DMS 273 (cell line): ENCODE measurements around the gene IFNL1.
"Not testable (repeated sequence)": the region's sequence is repeated elsewhere in the genome, so short reads cannot be mapped to it uniquely, and the experiment has no call there.

Experiments
- DNase-seq: peaks from one replicate; lab custom pipeline; 2025; ENCODE audit not compliant: unreplicated experiment; lab: John Stamatoyannopoulos, UW

IFNL1 gene

DNA sequence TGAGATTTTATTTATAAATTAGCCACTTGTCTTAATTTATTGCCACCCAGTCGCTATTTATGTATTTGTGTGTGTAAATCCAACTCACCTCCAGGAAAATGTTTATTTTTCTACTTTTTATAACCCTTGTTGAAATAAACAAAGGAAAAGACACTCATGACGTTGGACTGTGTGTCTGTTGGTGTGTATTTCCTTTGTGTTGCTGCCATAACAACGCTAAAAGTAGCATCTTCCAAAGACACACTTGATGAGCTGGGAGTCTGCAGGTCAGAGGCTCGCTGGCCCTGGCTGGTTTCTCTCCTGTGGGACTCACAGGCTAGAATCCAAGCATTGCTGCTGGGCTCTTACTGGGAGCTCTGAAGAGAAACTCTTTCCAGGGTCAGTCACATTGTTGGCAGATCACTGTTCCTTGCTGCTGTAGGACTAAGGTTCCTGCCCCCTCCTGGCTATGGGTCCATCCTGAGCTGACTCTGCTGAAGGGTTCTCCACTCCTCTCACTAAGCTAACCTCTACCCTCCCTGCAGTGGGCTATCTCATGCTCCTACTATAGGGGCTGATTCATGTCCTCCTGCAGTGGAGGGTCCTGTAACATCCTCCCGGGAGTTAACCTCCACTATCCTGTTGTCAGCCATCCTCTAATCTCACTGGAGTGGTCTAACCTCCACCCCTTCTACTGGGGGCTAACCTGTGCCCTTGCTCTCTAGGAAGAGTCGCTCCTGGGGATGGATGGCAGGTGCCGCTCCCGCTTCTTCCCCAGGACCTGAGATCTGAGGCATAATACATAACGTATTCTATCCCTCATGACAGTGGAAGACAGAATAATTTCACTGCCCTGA, 26.0 kb upstream of the IFNL1 start:
- DNase-seq: no peak

DNA sequence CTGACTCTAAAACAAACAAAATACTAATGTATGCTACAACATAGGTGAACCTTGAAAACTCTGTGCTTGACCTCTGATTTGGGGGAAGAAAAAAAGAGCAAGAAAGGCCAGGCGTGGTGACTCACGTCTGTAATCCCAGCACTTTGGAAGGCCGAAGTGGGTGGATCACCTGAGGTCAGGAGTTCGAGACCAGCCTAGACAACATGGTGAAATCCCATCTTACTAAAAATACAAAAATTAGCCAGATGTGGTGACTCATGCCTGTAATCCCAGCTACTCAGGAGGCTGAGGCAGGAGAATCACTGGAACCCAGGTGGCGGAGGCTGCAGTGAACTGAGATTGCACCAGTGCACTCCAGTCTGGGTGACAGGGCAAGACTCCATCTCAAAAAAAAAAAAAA, 22.3 kb upstream of the IFNL1 start:
- DNase-seq: not testable (repeated sequence)

DNA sequence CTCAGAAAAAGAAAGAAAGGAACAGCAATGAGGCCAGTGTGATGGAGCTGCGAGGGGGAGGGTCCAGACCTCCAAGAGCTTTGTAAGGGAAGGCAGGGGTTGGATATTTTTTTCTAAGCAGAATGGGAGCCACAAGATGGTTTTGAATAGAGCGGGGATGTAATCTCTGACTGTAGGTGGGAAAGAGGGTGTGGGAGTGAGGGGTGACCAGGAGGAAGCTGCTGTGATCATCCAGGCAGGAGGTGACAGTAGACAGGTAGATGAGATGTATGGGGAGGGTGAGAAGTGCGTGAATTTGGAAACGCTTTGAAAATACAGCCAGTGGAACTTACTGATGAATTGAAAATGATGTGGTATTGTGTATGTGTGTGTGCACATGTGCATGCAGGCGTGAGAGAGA, 20.6 kb upstream of the IFNL1 start:
- no peak for DNase-seq

DNA sequence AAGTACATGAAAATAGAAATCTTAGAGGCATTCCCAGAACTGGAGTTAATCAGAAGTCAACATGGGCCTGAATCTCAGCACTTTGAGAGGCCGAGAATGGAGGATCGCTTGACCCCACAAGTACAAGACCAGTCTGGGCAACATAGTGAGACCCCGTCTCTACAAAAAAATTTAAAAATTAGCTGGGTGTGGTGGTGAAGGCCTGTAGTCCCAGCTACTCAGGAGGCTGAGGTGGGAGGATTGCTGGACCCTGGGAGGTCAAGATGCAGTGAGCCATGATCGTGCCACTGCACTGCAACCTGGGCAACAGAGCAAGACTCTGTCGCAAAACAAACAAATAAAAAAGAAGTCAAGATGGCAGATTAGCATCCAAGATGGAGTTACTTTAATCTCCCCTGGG, 19.5 kb upstream of the IFNL1 start:
- no peak for DNase-seq

DNA sequence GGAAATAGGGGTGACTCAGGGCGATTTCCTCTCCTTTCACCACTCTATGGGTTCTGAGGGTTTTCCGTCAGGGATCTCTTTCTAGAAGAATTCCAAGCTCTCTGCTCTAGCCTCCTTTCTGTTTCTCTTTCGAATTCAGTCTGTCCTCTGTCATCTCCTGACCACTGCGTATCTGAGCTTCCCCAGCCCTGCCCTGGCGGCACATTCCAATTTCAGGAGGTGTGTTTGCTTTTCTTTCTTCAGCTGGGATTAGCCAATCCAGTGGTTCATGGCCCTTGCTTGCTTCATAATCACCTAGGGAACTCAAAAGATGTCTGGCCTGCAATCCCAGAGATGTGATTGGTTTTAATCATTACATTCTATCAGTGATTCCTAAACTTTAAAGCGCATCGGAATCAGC, 18.6 kb upstream of the IFNL1 start:
- DNase-seq: no peak

DNA sequence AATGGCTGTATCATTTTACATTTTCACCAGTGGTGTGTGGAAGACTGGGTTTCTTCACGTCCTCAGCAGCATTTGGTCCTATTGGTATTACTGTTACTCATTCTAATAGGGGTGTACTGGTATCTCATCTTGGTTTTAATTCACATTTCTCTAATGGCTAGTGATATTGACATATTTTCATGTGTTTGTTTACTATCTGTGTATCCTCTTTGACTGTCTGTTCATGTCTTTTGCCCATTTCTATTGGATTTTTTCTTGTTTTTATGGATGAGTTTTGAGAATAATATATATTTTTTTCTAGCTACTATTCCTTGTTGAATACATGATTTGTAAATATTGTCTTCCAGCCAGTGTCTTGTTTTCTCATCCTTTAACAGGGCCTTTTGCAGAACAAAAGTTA, 14.2 kb upstream of the IFNL1 start:
- DNase-seq: no peak

DNA sequence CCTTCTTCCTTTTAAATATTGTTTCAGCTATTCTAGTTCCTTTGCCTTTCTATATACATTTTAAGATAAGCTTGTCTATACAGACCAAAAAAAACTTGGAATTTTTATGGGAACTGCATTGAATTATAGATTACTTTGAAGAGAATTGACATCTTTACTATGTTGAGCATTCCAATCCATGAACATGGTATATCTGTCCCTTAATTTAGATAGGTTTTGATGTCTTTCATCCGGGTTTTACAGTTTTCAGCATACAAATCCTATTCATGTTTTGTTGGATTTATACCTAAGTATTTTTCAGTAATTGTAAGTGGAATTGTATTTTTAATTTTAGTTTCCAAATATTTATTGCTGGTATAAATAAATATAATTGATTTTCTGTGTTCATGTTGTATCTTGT, 12.2 kb upstream of the IFNL1 start:
- no peak for DNase-seq

DNA sequence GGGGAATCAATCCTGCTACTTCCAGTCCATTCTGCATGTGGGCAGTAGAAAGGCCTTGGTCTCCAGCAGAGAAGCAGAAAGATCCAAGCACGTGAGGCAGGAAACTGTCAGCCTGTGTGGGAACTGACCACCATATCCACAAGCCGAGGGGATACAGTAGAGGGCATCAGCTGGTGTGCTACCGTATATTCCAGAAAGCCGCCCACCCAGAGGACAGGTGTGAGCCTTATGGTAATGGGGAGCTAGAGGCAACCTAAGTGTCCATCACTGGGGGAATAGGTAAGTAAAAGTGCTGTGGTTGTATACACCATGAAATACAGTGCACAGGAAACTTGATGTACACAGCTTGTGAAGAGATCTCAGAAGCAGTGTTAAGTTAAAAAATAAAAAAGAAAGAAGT, 2.8 kb upstream of the IFNL1 start:
- no peak for DNase-seq

DNA sequence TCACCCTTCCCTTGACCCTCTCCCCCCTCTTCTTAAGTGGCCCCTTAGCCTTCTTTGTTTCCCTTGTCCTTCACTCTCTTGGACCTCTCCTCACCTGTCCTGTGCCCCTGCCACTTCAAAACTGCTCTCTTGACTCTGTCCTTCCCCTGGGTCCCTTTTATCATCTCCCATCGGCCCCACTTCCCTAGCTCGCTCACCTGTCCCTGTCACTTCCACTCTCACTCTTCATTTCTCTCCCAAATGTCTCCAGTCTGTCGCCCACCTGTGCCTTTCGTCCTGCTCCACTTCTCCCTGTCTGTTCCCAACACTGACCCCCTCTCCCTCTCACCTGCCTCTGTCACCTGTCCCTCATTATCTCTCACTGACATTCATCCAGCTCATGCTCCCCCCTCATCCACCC, 699 bp downstream of the IFNL1 start:
- DNase-seq: no peak

DNA sequence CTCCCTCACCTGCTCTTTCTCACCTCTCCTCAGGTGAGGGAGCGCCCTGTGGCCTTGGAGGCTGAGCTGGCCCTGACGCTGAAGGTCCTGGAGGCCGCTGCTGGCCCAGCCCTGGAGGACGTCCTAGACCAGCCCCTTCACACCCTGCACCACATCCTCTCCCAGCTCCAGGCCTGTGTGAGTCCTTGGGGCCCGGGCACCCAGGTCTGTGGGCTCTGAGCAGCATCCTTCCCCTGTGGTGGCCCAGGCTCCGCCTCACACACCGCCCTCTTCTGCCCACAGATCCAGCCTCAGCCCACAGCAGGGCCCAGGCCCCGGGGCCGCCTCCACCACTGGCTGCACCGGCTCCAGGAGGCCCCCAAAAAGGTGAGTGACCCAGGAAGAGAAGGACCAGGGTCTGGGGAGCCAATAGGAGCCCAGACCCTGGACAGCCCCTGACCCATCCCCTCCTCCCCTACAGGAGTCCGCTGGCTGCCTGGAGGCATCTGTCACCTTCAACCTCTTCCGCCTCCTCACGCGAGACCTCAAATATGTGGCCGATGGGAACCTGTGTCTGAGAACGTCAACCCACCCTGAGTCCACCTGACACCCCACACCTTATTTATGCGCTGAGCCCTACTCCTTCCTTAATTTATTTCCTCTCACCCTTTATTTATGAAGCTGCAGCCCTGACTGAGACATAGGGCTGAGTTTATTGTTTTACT, 1.9 kb downstream of the IFNL1 start:
- no peak for DNase-seq

DNA sequence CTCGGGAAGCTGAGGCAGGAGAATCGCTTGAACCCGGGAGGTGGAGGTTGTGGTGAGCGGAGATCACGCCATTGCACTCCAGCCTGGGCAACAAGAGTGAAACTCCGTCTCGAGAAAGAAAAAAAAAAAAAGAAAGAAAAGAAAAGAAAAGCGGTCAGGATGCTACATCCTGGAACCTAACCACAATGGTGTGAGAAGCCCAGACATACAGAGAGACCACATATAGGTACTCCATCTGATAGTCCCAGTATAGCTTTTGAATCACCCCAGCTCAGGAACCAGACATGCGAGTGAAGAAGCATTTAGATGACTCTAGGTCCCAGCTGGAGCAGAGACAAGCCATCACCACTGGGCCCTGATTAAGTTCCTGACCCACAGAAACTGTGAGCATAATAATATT, 3.2 kb downstream of the IFNL1 start:
- no peak for DNase-seq

DNA sequence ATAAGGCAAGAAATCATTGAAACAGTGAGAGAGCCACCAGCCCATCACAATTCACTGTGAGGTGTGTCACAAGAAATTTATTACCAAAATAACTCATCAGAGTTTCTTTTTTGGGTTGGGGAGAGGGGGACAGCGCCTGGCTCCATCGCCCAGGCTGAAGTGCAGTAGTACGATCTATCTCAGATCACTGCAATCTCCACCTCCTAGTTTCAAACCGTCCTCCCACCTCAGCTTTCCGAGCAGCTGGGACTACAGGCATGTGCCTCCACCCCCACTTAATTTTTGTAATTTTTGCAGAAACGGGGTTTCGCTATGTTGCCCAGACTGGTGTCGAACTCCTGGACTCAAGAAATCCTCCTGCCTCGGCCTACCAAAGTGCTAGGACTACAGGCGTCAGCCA, 3.6 kb downstream of the IFNL1 start:
- DNase-seq: no peak

DNA sequence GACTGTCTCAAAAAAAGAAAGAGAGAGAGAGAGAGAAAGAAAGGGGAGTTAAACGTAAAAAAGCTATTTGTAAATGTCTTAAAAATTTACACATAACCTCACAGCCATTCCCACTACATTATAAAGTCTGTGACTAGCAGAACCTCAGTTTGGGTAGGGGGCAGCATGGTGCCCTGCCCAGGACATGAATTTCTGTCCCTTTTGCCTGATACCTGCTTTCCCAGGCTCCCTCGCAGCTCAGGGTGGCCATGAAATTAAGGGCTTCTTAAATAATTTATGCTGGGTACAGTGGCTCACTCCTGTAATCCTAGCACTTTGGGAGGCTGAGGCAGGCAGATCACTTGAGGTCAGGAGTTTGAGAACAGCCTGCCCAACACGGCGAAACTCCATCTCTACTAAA, 4.8 kb downstream of the IFNL1 start:
- no peak for DNase-seq

DNA sequence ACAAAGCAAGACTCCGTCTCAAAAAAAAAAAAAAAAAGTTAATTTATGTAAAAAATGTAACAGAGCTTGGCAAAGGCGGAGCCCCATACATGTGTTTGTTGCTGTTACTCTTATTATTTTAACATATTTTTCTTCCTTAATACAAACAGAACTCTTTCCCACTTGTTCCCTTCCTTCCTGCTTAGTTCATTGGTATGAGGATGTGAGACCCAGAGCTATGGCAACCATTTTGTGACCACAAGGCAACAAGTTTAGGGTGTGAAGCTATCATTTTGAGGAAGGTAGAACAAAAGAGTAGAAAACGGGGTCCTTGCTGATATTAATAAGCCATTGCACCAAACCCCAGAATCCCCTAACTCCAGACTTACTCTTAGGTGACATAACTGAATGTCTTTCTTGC, 5.4 kb downstream of the IFNL1 start:
- DNase-seq: no peak

DNA sequence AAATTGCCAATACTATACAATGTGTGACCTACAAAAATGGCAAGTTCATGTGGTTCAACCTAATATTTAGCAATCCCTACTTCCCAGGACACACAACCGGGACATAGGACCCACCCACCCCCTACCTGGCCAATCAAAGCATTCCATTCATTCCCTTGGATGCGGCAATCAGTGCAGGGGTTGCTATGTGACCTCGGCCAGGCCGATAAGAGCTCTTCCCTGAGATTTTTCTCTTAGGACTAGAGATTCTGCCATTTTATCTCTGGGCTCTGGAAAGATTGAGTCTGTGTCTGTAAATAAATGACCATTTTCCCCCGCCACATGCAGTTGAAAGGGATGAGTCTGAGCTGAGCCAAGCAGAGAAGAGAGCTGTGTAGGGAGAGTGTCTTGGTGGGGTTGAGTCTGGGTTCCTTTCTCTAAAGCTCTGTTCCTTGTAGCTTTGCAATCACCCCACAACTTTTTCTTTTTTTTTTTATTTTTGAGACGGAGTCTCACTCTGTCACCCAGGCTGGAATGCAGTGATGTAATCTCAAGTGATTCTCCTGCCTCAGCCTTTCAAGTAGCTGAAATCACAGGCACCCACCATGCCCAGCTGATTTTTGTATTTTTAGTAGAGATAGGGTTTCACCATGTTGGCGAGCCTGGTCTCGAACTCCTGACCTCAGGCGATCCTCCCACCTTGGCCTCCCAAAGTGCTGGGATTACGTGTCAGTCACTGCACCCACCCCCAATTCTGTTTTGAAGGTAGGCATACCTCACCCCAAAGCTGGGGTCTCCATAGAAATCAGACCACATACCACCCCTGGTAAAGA, 7.4 kb downstream of the IFNL1 start:
- DNase-seq: peak; percentile 27

DNA sequence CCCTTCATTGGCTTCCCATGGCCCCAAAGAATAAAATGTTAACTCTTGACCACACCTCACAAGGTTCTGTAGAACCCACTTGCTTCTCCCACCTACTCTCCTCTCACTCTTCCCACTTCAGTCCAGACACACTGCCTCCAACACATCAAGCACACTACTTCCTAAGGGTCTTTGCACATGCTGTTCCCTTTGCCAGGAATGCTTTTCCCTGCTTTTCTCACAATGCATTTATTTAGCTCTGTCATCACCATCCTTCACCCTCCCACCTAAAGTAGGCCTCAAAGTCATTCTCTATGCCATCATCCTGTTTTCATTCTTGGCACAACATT, 7.9 kb downstream of the IFNL1 start:
- no peak for DNase-seq

DNA sequence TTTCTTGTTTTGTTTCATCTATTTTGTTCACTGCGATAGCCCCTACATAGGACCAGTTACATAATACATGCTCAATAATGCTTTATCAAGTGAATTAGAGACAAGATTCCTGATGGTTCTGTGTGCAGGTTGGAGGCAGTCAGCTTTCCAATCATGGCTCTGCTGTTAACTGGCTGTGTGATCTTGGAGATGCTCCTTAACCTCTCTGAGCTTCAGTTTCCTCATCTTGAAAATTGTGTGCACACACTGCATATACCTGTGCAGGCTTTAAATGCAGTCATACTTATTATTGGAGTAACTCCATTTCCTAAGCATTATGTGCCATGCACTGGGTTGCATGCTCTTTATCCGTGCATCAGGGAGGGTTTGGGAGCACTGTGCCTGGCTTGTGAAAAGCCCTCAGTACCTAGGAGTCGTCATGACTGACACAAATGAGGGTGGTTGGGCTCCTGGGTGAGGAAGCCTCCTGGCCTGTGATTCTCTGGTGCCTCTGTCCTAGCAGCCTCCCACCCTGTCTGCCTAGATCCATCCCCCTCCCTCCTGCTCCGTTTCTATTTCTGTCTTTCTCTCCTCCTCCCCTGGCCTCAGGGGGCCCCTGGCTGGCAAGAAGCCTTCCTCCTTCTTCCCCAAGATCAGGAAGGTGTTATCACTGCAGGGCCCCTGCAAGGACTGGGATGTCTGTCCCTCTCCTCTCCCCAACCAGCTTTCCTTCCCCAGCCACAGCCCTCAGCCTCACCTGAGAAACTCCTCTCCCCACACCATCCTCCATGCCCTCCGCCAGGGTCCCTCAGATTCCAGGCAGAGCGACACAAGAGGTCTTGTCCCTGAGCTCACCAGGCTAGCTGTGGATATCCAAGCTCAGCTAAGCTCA, 8.7 kb downstream of the IFNL1 start:
- peak; percentile 51 for DNase-seq

DNA sequence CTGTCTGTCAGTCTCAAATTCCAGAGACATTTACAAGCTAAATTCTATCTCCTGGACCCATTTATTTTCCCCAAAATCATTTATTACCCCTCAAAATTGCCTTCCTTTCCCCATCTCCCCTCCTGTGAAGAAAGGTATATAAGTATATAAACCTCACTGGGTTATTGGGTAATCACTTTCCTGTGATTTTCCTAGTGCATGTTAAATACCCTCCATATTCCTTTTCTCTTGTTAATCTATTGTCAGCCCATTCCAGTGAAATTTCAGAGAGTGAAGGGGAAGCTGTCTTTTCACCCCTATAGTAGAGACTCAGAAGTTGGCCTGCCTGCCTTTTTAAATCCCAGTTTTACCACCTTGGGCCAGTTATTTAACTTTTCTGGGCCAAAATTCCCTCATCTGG, 9.9 kb downstream of the IFNL1 start:
- DNase-seq: no peak

DNA sequence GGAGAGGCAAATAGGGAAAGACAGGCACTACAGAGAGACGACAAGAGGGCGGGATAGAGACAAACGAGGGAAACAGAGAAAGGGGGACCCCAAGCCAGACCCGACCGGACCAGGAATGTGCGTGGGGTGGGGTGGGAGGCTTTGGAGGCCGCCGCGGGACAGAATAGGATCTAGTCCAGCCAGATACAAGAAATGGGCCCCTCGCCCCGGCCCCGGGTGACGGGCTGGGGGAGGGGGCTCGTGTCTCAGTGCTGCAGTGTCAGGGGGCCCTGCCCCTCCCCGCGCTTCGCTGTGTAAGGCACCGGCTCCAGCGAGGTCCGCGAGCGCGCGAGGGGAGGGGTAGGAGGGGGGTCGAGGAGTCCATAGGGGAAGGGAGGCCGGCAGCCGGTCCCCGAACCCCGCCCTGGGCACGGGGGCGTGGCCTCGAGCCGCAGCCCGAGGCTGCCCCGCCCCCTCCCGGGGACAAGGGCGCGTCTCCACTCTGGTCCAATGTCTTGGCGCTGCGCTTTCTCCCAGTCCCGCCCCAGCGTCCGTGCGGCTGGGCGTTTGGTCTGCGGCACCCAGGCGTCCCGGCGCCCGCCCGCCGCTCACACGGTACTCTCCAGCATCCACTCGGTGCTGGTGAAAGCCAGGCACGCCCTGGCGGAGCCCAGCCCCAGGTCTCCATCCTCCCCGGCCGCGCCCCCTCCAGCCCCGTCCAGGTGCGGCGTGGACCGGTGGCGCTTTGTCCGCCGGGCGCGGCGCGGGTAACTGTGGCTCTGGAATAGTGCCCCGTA, 11.0 kb downstream of the IFNL1 start:
- DNase-seq: no peak

DNA sequence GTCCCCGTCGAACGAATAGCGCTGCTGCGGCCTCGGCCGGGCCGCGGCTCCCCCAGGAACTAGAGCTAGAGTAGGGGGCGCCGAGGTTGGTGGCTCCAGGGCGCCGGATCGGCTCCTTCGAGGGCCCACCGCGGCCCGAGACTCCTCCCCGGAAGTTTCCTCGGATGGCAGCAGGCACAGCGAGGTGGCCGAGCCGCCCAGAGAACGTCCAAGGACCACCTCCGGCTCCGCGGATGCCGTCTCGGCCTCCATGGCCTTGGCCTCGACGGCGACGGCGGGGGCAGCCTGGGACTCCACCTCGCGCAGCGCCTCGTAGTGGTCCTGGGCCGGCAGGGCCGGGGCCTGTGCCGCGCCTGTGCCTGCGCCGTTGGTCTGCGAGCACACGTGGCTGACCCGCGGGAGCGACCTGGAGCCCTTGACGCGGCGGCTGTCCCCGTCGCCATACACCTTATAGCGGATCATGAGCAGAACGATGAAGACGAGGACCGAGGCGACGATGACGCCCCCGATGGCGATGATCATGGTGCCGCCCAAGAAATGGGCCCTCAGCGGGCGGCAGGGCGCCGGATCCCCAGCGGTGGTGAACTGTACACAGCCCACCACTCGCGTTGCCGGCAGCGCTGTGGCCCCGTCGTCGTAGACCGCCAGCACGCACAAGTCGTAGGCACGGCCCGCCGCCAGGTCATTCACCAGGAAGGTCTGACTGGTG, 11.8 kb downstream of the IFNL1 start:
- DNase-seq: no peak
